Smooth muscle cell of the brain vasculature (primary cell): ENCODE results near the gene ALK.
"Not testable (repeated sequence)": the region's sequence is repeated elsewhere in the genome, so short reads cannot be mapped to it uniquely, and the experiment has no call there.

Experiments
- DNase-seq: peaks from one replicate; pipeline ENCODE4 v3.0.0-alpha.2; 2012; ENCODE audit warnings: low read depth, low spot score

ALK gene

GRCh38 chr2:29841386-29842004 is 79.9 kb downstream of the ALK start:
- DNase-seq = peak; percentile 18

- no peak for DNase-seq
Measured at GRCh38 chr2:29839306-29839705, 82.1 kb downstream of the ALK start.

- no peak for DNase-seq
Measured at GRCh38 chr2:29837925-29838324, 83.5 kb downstream of the ALK start.

- DNase-seq = no peak
Measured at GRCh38 chr2:29834624-29835023, 86.8 kb downstream of the ALK start.

- DNase-seq = no peak
Measured at GRCh38 chr2:29834036-29834540, 87.3 kb downstream of the ALK start.

GRCh38 chr2:29831560-29831959 is 89.8 kb downstream of the ALK start:
- DNase-seq = no peak

GRCh38 chr2:29829841-29830240 is 91.5 kb downstream of the ALK start:
- DNase-seq = no peak

GRCh38 chr2:29824145-29824544 is 97.2 kb downstream of the ALK start:
- DNase-seq = not testable (repeated sequence)

- DNase-seq = no peak
Measured at GRCh38 chr2:29821591-29821990, 99.8 kb downstream of the ALK start.

GRCh38 chr2:29819570-29819969 is 101.8 kb downstream of the ALK start:
- no peak for DNase-seq

GRCh38 chr2:29817801-29818680 is 103.3 kb downstream of the ALK start:
- no peak for DNase-seq

GRCh38 chr2:29817299-29817698 is 104.1 kb downstream of the ALK start:
- DNase-seq = no peak

GRCh38 chr2:29816651-29817050 is 104.7 kb downstream of the ALK start:
- no peak for DNase-seq

GRCh38 chr2:29811378-29811777 is 110.0 kb downstream of the ALK start:
- DNase-seq = no peak

- no peak for DNase-seq
Measured at GRCh38 chr2:29810956-29811355, 110.4 kb downstream of the ALK start.

GRCh38 chr2:29808321-29808720 is 113.1 kb downstream of the ALK start:
- DNase-seq = no peak

- DNase-seq = no peak
Measured at GRCh38 chr2:29807082-29807481, 114.3 kb downstream of the ALK start.

- no peak for DNase-seq
Measured at GRCh38 chr2:29806461-29806860, 114.9 kb downstream of the ALK start.

- DNase-seq = no peak
Measured at GRCh38 chr2:29804671-29805070, 116.7 kb downstream of the ALK start.

GRCh38 chr2:29803537-29803936 is 117.8 kb downstream of the ALK start:
- no peak for DNase-seq

GRCh38 chr2:29802986-29803385 is 118.4 kb downstream of the ALK start:
- DNase-seq = no peak

GRCh38 chr2:29799628-29800027 is 121.8 kb downstream of the ALK start:
- DNase-seq = no peak

GRCh38 chr2:29797916-29798315 is 123.5 kb downstream of the ALK start:
- no peak for DNase-seq
